HTERT RPE-1 (cell line): Measurements from ENCODE around the gene BRCC3.

Experiments
- in situ Hi-C: fragments of 300-500 bp; cut with MboI; formaldehyde crosslinking; loops from 4 replicates; pipeline ENCODE4 v1.14.3; 2020; ENCODE audit warnings: low sequenced_read_pairs

The BRCC3 gene

GRCh38 chrX:155070975-155071693 lies at the start of gene BRCC3, which contains the start of the genes CMC4 and MTCP1:
Gene BRCC3 (plus strand): TSS chrX:155071508. CDS start chrX:155071528, 20 bp downstream.
Gene CMC4 (minus strand): TSS chrX:155071136. CDS start chrX:155064023, 7,113 bp downstream.
Gene MTCP1 (minus strand): TSS chrX:155071136. CDS start chrX:155066010, 5,126 bp downstream.
- in situ Hi-C loops: no loop called here

- in situ Hi-C loops: no loop called here
Measured at GRCh38 chrX:155022585-155022984, 48.7 kb upstream of the BRCC3 start, which contains the start of gene F8. Gene F8 (minus strand): TSS chrX:155022723. CDS start chrX:155022552, 171 bp downstream.

- in situ Hi-C loops: no loop called here
Measured at GRCh38 chrX:155023907-155024833, 47.1 kb upstream of the BRCC3 start.

- in situ Hi-C loops: no loop called here
Measured at GRCh38 chrX:155026420-155026726, 44.9 kb upstream of the BRCC3 start.

GRCh38 chrX:155026727-155027508 lies 44.4 kb upstream of the BRCC3 start, which contains the start of gene FUNDC2:
Gene FUNDC2 (plus strand): TSS chrX:155026844. CDS start chrX:155026939, 95 bp downstream.
- in situ Hi-C loops: no loop called here

GRCh38 chrX:155027509-155028066 lies 43.7 kb upstream of the BRCC3 start:
- in situ Hi-C loops: no loop called here

GRCh38 chrX:155028129-155028528 lies 43.2 kb upstream of the BRCC3 start:
- in situ Hi-C loops: no loop called here

- in situ Hi-C loops: no loop called here
Measured at GRCh38 chrX:155028877-155029291, 42.4 kb upstream of the BRCC3 start.

GRCh38 chrX:155031657-155032056 lies 39.7 kb upstream of the BRCC3 start:
- in situ Hi-C loops: no loop called here

- in situ Hi-C loops: no loop called here
Measured at GRCh38 chrX:155035688-155036087, 35.6 kb upstream of the BRCC3 start.

- in situ Hi-C loops: no loop called here
Measured at GRCh38 chrX:155046129-155046810, 25.0 kb upstream of the BRCC3 start.

- in situ Hi-C loops: no loop called here
Measured at GRCh38 chrX:155046811-155047528, 24.3 kb upstream of the BRCC3 start.

- in situ Hi-C loops: no loop called here
Measured at GRCh38 chrX:155048977-155049619, 22.2 kb upstream of the BRCC3 start.

- in situ Hi-C loops: no loop called here
Measured at GRCh38 chrX:155052738-155053498, 18.4 kb upstream of the BRCC3 start.

- in situ Hi-C loops: no loop called here
Measured at GRCh38 chrX:155053656-155054055, 17.7 kb upstream of the BRCC3 start.

- in situ Hi-C loops: no loop called here
Measured at GRCh38 chrX:155054255-155054654, 17.1 kb upstream of the BRCC3 start.

- in situ Hi-C loops: no loop called here
Measured at GRCh38 chrX:155055494-155055893, 15.8 kb upstream of the BRCC3 start.

GRCh38 chrX:155056471-155056870 lies 14.8 kb upstream of the BRCC3 start:
- in situ Hi-C loops: no loop called here
